ENCODE results near the gene HACD3. TPM values are rescaled to one million over a fixed set of nuclear protein-coding genes. Genes with fewer than 3 reads are reported as not detected.

HACD3 gene
- total RNA-seq, 1 donor from 2014 or later = 129 TPM

- no peaks in the 10 kb centered on the region for H4K20me1 ChIP-seq (ENCODE audit: insufficient read depth, low read length)
- peaks cover 17% of the 10 kb centered on the region for H3K4me1 Mint-ChIP-seq (ENCODE audit: low read depth, unreplicated experiment)
- H3K36me3 Mint-ChIP-seq (ENCODE audit: low read depth, unreplicated experiment) = peaks cover 2% of the 10 kb centered on the region
Measured at GRCh38 chr15:65611888-65612615, 81.8 kb downstream of the HACD3 start.

GRCh38 chr15:65612616-65612946, 82.3 kb downstream of the HACD3 start:
- Histone ChIP-seq H4K20me1 (ENCODE audit: insufficient read depth, low read length) (no peaks in the 10 kb centered on the region), H3K4me1 (ENCODE audit: insufficient read depth, low read length) (peaks cover 8% of the 10 kb centered on the region), H3K27me3 (ENCODE audit: insufficient read depth, low read length) (no peaks in the 10 kb centered on the region), H3K9ac (ENCODE audit: low read length) (peak overlapping the region; percentile 100), H3K4me2 (ENCODE audit: low read length) (no peak overlapping the region), H2AFZ (ENCODE audit: low read depth, low read length) (no peak overlapping the region), H3K9me3 (ENCODE audit: insufficient read depth, low read depth, low read length) (no peaks in the 10 kb centered on the region), H3K79me2 (ENCODE audit: insufficient read depth, low read length) (peaks cover 32% of the 10 kb centered on the region), H3K27ac (ENCODE audit: low read depth, low read length) (no peak overlapping the region), H3K4me3 (ENCODE audit: insufficient read depth, low read depth, low read length) (no peak overlapping the region), H3K36me3 (ENCODE audit: insufficient read depth, low read length) (no peaks in the 10 kb centered on the region)
- TF ChIP-seq CTCF (IDR thresholded peaks at IDR 0.05; ENCODE audit: insufficient read depth, low read depth, low read length) (no peak), EZH2 (IDR thresholded peaks at IDR 0.05; ENCODE audit: insufficient read depth, low read length) (no peak)
- Mint-ChIP-seq H3K27ac (ENCODE audit: unreplicated experiment) (no peak overlapping the region), H3K9me3 (ENCODE audit: unreplicated experiment) (no peaks in the 10 kb centered on the region), H3K4me3 (ENCODE audit: unreplicated experiment) (no peak overlapping the region), H3K4me1 (ENCODE audit: low read depth, unreplicated experiment) (peaks cover 17% of the 10 kb centered on the region), H3K27me3 (ENCODE audit: low read depth, unreplicated experiment) (no peaks in the 10 kb centered on the region), H3K36me3 (ENCODE audit: low read depth, unreplicated experiment) (peaks cover 2% of the 10 kb centered on the region)
- FAIRE-seq (no peak), DNase-seq (ENCODE audit: low read depth) (peak; percentile 0)

More at GRCh38 chr15:65611888-65612615, 81.8 kb downstream of the HACD3 start:
- no peak for TF ChIP-seq CTCF (IDR thresholded peaks at IDR 0.05; ENCODE audit: insufficient read depth, low read depth, low read length)
- TF ChIP-seq EZH2 (IDR thresholded peaks at IDR 0.05; ENCODE audit: insufficient read depth, low read length) = no peak
- FAIRE-seq (no peak), DNase-seq (ENCODE audit: low read depth) (no peak)
- Mint-ChIP-seq H3K27ac (ENCODE audit: unreplicated experiment) (peak overlapping the region; percentile 98), H3K9me3 (ENCODE audit: unreplicated experiment) (no peaks in the 10 kb centered on the region), H3K27me3 (ENCODE audit: low read depth, unreplicated experiment) (no peaks in the 10 kb centered on the region), H3K4me3 (ENCODE audit: unreplicated experiment) (peak overlapping the region; percentile 90)
- H3K9me3 ChIP-seq (ENCODE audit: insufficient read depth, low read depth, low read length) = no peaks in the 10 kb centered on the region
- peak overlapping the region; percentile 98 for H3K4me2 ChIP-seq (ENCODE audit: low read length)
- H3K27ac ChIP-seq (ENCODE audit: low read depth, low read length) = peak overlapping the region; percentile 93
- H3K27me3 ChIP-seq (ENCODE audit: insufficient read depth, low read length) = no peaks in the 10 kb centered on the region
- no peaks in the 10 kb centered on the region for H3K36me3 ChIP-seq (ENCODE audit: insufficient read depth, low read length)
- peak overlapping the region; percentile 96 for H2AFZ ChIP-seq (ENCODE audit: low read depth, low read length)
- H3K9ac ChIP-seq (ENCODE audit: low read length) = peak overlapping the region; percentile 100
- H3K79me2 ChIP-seq (ENCODE audit: insufficient read depth, low read length) = peaks cover 37% of the 10 kb centered on the region
- peaks cover 8% of the 10 kb centered on the region for H3K4me1 ChIP-seq (ENCODE audit: insufficient read depth, low read length)
- peak overlapping the region; percentile 97 for H3K4me3 ChIP-seq (ENCODE audit: insufficient read depth, low read depth, low read length)
